GM23248 (cell line): ENCODE results near the gene LILRA6. TPM values are rescaled to one million over a fixed set of nuclear protein-coding genes. Genes with fewer than 3 reads are reported as not detected.
"Not testable (repeated sequence)": the region's sequence is repeated elsewhere in the genome, so short reads cannot be mapped to it uniquely, and the experiment has no call there.

Experiments
- DNase-seq: peaks from one replicate; pipeline ENCODE4 v3.0.0-alpha.2; 2015
- H2AFZ ChIP-seq: fragments of 200-600 bp; sonication (generic); 2 replicates; pipeline ENCODE4 v1.6.1; 2016; ENCODE audit warnings: antibody characterized with exemption
- H3F3A ChIP-seq: fragments of 200-600 bp; sonication (generic); 2 replicates; pipeline ENCODE4 v1.6.1; 2016; ENCODE audit warnings: mild to moderate bottlenecking, antibody characterized with exemption, mixed run types; ENCODE audit not compliant: insufficient read depth
- H3K27ac ChIP-seq: fragments of 200-600 bp; sonication (generic); 2 replicates; pipeline ENCODE4 v1.5.1; 2016; ENCODE audit warnings: mild to moderate bottlenecking
- H3K27me3 ChIP-seq: fragments of 200-600 bp; sonication (generic); replicated peaks from 2 replicates; pipeline ENCODE4 v1.6.1; 2016; ENCODE audit warnings: mild to moderate bottlenecking; ENCODE audit not compliant: insufficient read depth
- H3K36me3 ChIP-seq: fragments of 200-600 bp; sonication (generic); 2 replicates; pipeline ENCODE4 v1.6.1; 2016; ENCODE audit warnings: low read depth, mild to moderate bottlenecking
- H3K4me1 ChIP-seq: fragments of 200-600 bp; sonication (generic); 2 replicates; pipeline ENCODE4 v1.6.1; 2016; ENCODE audit warnings: mild to moderate bottlenecking; ENCODE audit not compliant: insufficient read depth
- H3K4me2 ChIP-seq: fragments of 200-600 bp; sonication (generic); one replicate; pipeline ENCODE4 v1.6.1; 2016; ENCODE audit warnings: mild to moderate bottlenecking; ENCODE audit not compliant: unreplicated experiment
- H3K4me3 ChIP-seq: fragments of 200-600 bp; sonication (generic); 2 replicates; pipeline ENCODE4 v1.5.1; 2016; ENCODE audit warnings: mild to moderate bottlenecking
- H3K79me2 ChIP-seq: fragments of 200-600 bp; sonication (generic); 2 replicates; pipeline ENCODE4 v1.6.1; 2016; ENCODE audit warnings: mild to moderate bottlenecking; ENCODE audit not compliant: insufficient read depth
- H3K9ac ChIP-seq: fragments of 200-600 bp; sonication (generic); 2 replicates; pipeline ENCODE4 v1.6.1; 2016; ENCODE audit warnings: mild to moderate bottlenecking
- H3K9me2 ChIP-seq: fragments of 200-600 bp; sonication (generic); 2 replicates; pipeline ENCODE4 v1.6.1; 2016; ENCODE audit warnings: mixed run types, mild to moderate bottlenecking, moderate library complexity; ENCODE audit not compliant: insufficient read depth
- H3K9me3 ChIP-seq: fragments of 200-600 bp; sonication (generic); one replicate; pipeline ENCODE4 v1.6.1; 2017; ENCODE audit warnings: low read depth
- H4K20me1 ChIP-seq: fragments of 200-600 bp; sonication (generic); 2 replicates; pipeline ENCODE4 v1.6.0; 2016; ENCODE audit not compliant: insufficient read depth
- EZH2 ChIP-seq: fragments of 200-600 bp; sonication (generic); IDR thresholded peaks from 2 replicates; pipeline ENCODE4 v1.6.1; 2018; ENCODE audit warnings: antibody characterized with exemption, mild to moderate bottlenecking; ENCODE audit not compliant: insufficient read depth, poor library complexity, severe bottlenecking
- EZH2phosphoT487 ChIP-seq: fragments of 200-600 bp; sonication (generic); IDR thresholded peaks from 2 replicates; pipeline ENCODE4 v1.6.1; 2018; ENCODE audit warnings: antibody characterized with exemption, moderate library complexity, mild to moderate bottlenecking, low read depth; ENCODE audit not compliant: insufficient read depth
- WGBS, 2 experiments: methylation state at CpG; one replicate each; pipeline ENCODE4 v1.1.6; 2015 to 2017; ENCODE audit warnings: low lambda C conversion rate in 2 of 2, low coverage in 1 of 2; ENCODE audit errors: missing lambda C conversion rate in 2 of 2; 5-methylcytosine and 5-hydroxymethylcytosine counted together
- in situ Hi-C: fragments of 300-500 bp; cut with MboI; formaldehyde crosslinking; loops from 2 replicates; pipeline ENCODE4 v1.15.0; 2020
- polyA plus RNA-seq: library from polyadenylated mRNA; unstranded; fragments of >200 nt; fragmentation: Nextera tagmentation; extraction: Ambion mirVana; gene quantifications from 2 replicates; pipeline ENCODE4 v1.2.1, GENCODE V29; 2016
- total RNA-seq: library from RNA; depleted of rRNA; stranded (reverse); fragments of >200 nt; shearing (Covaris generic); gene quantifications from 2 replicates; pipeline ENCODE4 v1.2.3, GENCODE V29; 2014

The LILRA6 gene
- total and polyA plus RNA-seq, 2 experiments from 2014 or later, result not detected

GRCh38 chr19:54282686-54283470 is 40.3 kb upstream of the LILRA6 start:
- Histone ChIP-seq H3K9me2 (no peaks in the 10 kb centered on the region), H2AFZ (no peak overlapping the region), H3K9me3 (no peaks in the 10 kb centered on the region), H3K36me3 (no peaks in the 10 kb centered on the region), H3K27ac (no peak overlapping the region), H3K9ac (no peak overlapping the region), H3K4me2 (no peak overlapping the region), H3F3A (0 out of 2 replicates have a peak, but pooled peaks cover 6% of the 10 kb centered on the region), H3K4me3 (no peak overlapping the region), H3K27me3 (peaks cover 4% of the 10 kb centered on the region), H4K20me1 (no peaks in the 10 kb centered on the region), H3K4me1 (no peaks in the 10 kb centered on the region), H3K79me2 (no peaks in the 10 kb centered on the region)
- TF ChIP-seq EZH2 (no peak), EZH2phosphoT487 (no peak)
- 4 to 5% methylated on average over 9 of the region's 9 CpGs for WGBS, 2 experiments
- in situ Hi-C loops, result no loop called here
- no peak for DNase-seq

- H3K9me2 ChIP-seq, H3K27me3 ChIP-seq, H3F3A ChIP-seq, H4K20me1 ChIP-seq, H3K27ac ChIP-seq, H3K36me3 ChIP-seq, H3K4me2 ChIP-seq, H3K79me2 ChIP-seq, H3K4me3 ChIP-seq, in situ Hi-C loops, H3K9me3 ChIP-seq, H2AFZ ChIP-seq, H3K4me1 ChIP-seq, DNase-seq, H3K9ac ChIP-seq: not testable (repeated sequence)
- 30 to 35% methylated on average over 5 of the region's 5 CpGs for WGBS, 2 experiments
Measured at GRCh38 chr19:54281729-54282075, 39.1 kb upstream of the LILRA6 start.

- in situ Hi-C loops, result no loop called here
- H3K27me3 ChIP-seq, result peaks cover 4% of the 10 kb centered on the region
- no peak within 1 kb of the TSS for H2AFZ ChIP-seq
- no peak within 1 kb of the TSS for H3K4me2 ChIP-seq
- 42 to 47% methylated on average over 12 of the region's 12 CpGs for WGBS, 2 experiments
- no peaks in the 10 kb centered on the region for H3K36me3 ChIP-seq
- H3K4me1 ChIP-seq, result no peaks in the 10 kb centered on the region
- H3K4me3 ChIP-seq, result no peak within 1 kb of the TSS
- H3K27ac ChIP-seq, result no peak within 1 kb of the TSS
- no peaks in the 10 kb centered on the region for H3K9me3 ChIP-seq
- no peaks in the 10 kb centered on the region for H3F3A ChIP-seq
- no peaks in the 10 kb centered on the region for H3K9me2 ChIP-seq
- no peaks in the 10 kb centered on the region for H4K20me1 ChIP-seq
- TF ChIP-seq EZH2phosphoT487, result no peak
- no peak for TF ChIP-seq EZH2
- no peaks in the 10 kb centered on the region for H3K79me2 ChIP-seq
- no peak for DNase-seq
- H3K9ac ChIP-seq, result no peak within 1 kb of the TSS
Measured at GRCh38 chr19:54281007-54281728, 38.6 kb upstream of the LILRA6 start, which contains the start of gene LILRB2. Gene LILRB2, minus strand, starts transcription at chr19:54281110. Its CDS starts 614 bp downstream, at chr19:54280496.

GRCh38 chr19:54280441-54280840 is 37.9 kb upstream of the LILRA6 start:
- H4K20me1 ChIP-seq, in situ Hi-C loops, H3K4me2 ChIP-seq, H3K4me3 ChIP-seq, H3K36me3 ChIP-seq, H3F3A ChIP-seq, DNase-seq, H3K79me2 ChIP-seq, H3K27ac ChIP-seq, H3K9me2 ChIP-seq, H3K9ac ChIP-seq, H3K4me1 ChIP-seq, H3K27me3 ChIP-seq, H3K9me3 ChIP-seq, H2AFZ ChIP-seq: not testable (repeated sequence)
- WGBS, 2 experiments, result 29% methylated on average over 7 to 10 of the region's 10 CpGs

GRCh38 chr19:54280025-54280424 is 37.4 kb upstream of the LILRA6 start:
- DNase-seq, H3K79me2 ChIP-seq, H2AFZ ChIP-seq, H3K4me3 ChIP-seq, in situ Hi-C loops, H3K27me3 ChIP-seq, H3K9me3 ChIP-seq, H3K36me3 ChIP-seq, H3K4me1 ChIP-seq, H3F3A ChIP-seq, H3K27ac ChIP-seq, H4K20me1 ChIP-seq, H3K9me2 ChIP-seq, H3K9ac ChIP-seq, H3K4me2 ChIP-seq: not testable (repeated sequence)
- 5 to 13% methylated on average over 4 of the region's 4 CpGs for WGBS, 2 experiments
